ENCODE data around the gene PSMD9. TPM values are rescaled to one million over a fixed set of nuclear protein-coding genes. Genes with fewer than 3 reads are reported as not detected.

PSMD9 gene
- total RNA-seq, 1 experiment from 2014 or later = 39.9 TPM

GRCh38 chr12:121953695-121954094 is 65.1 kb downstream of the PSMD9 start:
- WGBS (ENCODE audit: extremely low coverage, insufficient read length, low lambda C conversion rate) = no CpG with 5 or more reads among the region's 3 CpGs

More at GRCh38 chr12:121953695-121954094, 65.1 kb downstream of the PSMD9 start:
- H3T11ph ChIP-seq (ENCODE audit: low read length) = no peak overlapping the region
- no peak overlapping the region for H3K27ac Mint-ChIP-seq
- peaks cover 3% of the 10 kb centered on the region; the same call in 1 of the 2 replicates for H3K4me1 ChIP-seq (ENCODE audit: insufficient read depth, low read length)
- no peaks in the 10 kb centered on the region for H3K23me2 ChIP-seq (ENCODE audit: insufficient read length, low read depth, low read length, poor library complexity, severe bottlenecking)
- H3K4me1 Mint-ChIP-seq = peaks cover 11 to 18% of the 10 kb centered on the region in 2 experiments
- no peak overlapping the region for H3K14ac ChIP-seq (ENCODE audit: insufficient read depth, low read length)
- H4K5ac ChIP-seq (ENCODE audit: insufficient read length, low read depth, low read length) = no peak overlapping the region
- H3K27ac ChIP-seq (ENCODE audit: insufficient read length, low read depth, low read length) = no peak overlapping the region
- H3K56ac ChIP-seq (ENCODE audit: insufficient read length, low read depth, low read length) = no peak overlapping the region
- H3K18ac ChIP-seq (ENCODE audit: insufficient read length, low read depth, low read length) = no peak overlapping the region
- no peak overlapping the region for H3K4me3 Mint-ChIP-seq
- H3K9ac ChIP-seq (ENCODE audit: extremely low read depth, insufficient read length, low read length) = no peak overlapping the region
- H3K27me3 ChIP-seq (ENCODE audit: insufficient read depth, low read length) = no peaks in the 10 kb centered on the region
- no peak for DNase-seq
- H2BK15ac ChIP-seq (ENCODE audit: low read depth, low read length) = no peak overlapping the region
- no peak overlapping the region for H4K8ac ChIP-seq (replicated peaks; ENCODE audit: insufficient read length, low read depth, low read length)
- H3K9me3 ChIP-seq (ENCODE audit: control insufficient read depth, low read depth, low read length) = no peaks in the 10 kb centered on the region
- H3K9me3 Mint-ChIP-seq = peaks cover 2 to 3% of the 10 kb centered on the region in 2 experiments; a peak in 1 of 5 replicates
- H3K79me2 ChIP-seq (ENCODE audit: insufficient read depth, low read length) = no peaks in the 10 kb centered on the region
- H3K4ac ChIP-seq (ENCODE audit: low read depth, low read length) = no peak overlapping the region
- H2BK5ac ChIP-seq (ENCODE audit: insufficient read length, low read length) = no peak overlapping the region
- no peak overlapping the region for H2BK20ac ChIP-seq (ENCODE audit: low read depth, low read length, poor library complexity, severe bottlenecking)
- H3K23ac ChIP-seq (ENCODE audit: insufficient read length, low read depth, low read length) = no peak overlapping the region
- H3K27me3 Mint-ChIP-seq (ENCODE audit: low read depth) = peaks cover 3% of the 10 kb centered on the region; the same call in 1 of the 2 replicates
- no peak overlapping the region for H4K91ac ChIP-seq (ENCODE audit: insufficient read length, low read depth, low read length)
- no peak for TF ChIP-seq CTCF (conservative IDR thresholded peaks at IDR 0.05)
- no peaks in the 10 kb centered on the region for H4K20me1 ChIP-seq (ENCODE audit: control insufficient read depth, insufficient read depth, insufficient read length)
- H3K36me3 Mint-ChIP-seq (ENCODE audit: insufficient read depth in 1 of 3, low read depth in 3 of 3) = no peaks in the 10 kb centered on the region
- H3K79me1 ChIP-seq (ENCODE audit: insufficient read depth, low read depth, low read length, poor library complexity, severe bottlenecking) = no peaks in the 10 kb centered on the region
- no peak overlapping the region for H2BK120ac ChIP-seq (ENCODE audit: low read depth, low read length, poor library complexity, severe bottlenecking)
- H2AK5ac ChIP-seq (ENCODE audit: insufficient read length, low read length) = no peak overlapping the region
- no peak overlapping the region for H3K4me2 ChIP-seq (ENCODE audit: insufficient read depth, insufficient read length, low read length)
- no peak overlapping the region for H2BK12ac ChIP-seq (ENCODE audit: insufficient read length, low read depth, low read length)
- no peak overlapping the region for H2AFZ ChIP-seq (ENCODE audit: low read length)

Data from H9 (cell line).